CD4-positive, alpha-beta T cell treated with Interleukin-4 for 4 hours (primary cell): ENCODE data around the gene PRKCB.

Source experiments
- DNase-seq: peaks from one replicate; pipeline ENCODE4 v3.0.0-alpha.2; 2020

The PRKCB gene

GRCh38 chr16:23945243-23945642, 109.5 kb downstream of the PRKCB start:
- DNase-seq, result no peak

- no peak for DNase-seq
These were observed 112.1 kb downstream of the PRKCB start for GRCh38 chr16:23947838-23948237.

- peak; percentile 86 for DNase-seq
These were observed 113.2 kb downstream of the PRKCB start for GRCh38 chr16:23948949-23949411.

- peak; percentile 65 for DNase-seq
These were observed 114.0 kb downstream of the PRKCB start for GRCh38 chr16:23949630-23950290.

GRCh38 chr16:23950291-23950894, 114.6 kb downstream of the PRKCB start:
- DNase-seq, result no peak

GRCh38 chr16:23950898-23951297, 115.1 kb downstream of the PRKCB start:
- no peak for DNase-seq

- peak; percentile 56 for DNase-seq
These were observed 116.6 kb downstream of the PRKCB start for GRCh38 chr16:23952128-23952970.

- DNase-seq, result no peak
These were observed 117.2 kb downstream of the PRKCB start for GRCh38 chr16:23952971-23953300.

GRCh38 chr16:23953476-23953875, 117.7 kb downstream of the PRKCB start:
- no peak for DNase-seq

GRCh38 chr16:23955088-23955487, 119.3 kb downstream of the PRKCB start:
- DNase-seq, result no peak

- DNase-seq, result no peak
These were observed 121.5 kb downstream of the PRKCB start for GRCh38 chr16:23957287-23957686.

- DNase-seq, result no peak
These were observed 123.4 kb downstream of the PRKCB start for GRCh38 chr16:23959072-23959751.

- DNase-seq, result no peak
These were observed 123.9 kb downstream of the PRKCB start for GRCh38 chr16:23959752-23960072.

- DNase-seq, result no peak
These were observed 124.5 kb downstream of the PRKCB start for GRCh38 chr16:23960081-23960885.

- no peak for DNase-seq
These were observed 126.2 kb downstream of the PRKCB start for GRCh38 chr16:23962001-23962400.

GRCh38 chr16:23964136-23964535, 128.4 kb downstream of the PRKCB start:
- no peak for DNase-seq

GRCh38 chr16:23965137-23965733, 129.5 kb downstream of the PRKCB start:
- DNase-seq, result no peak

GRCh38 chr16:23966597-23967394, 131.0 kb downstream of the PRKCB start:
- DNase-seq, result no peak

GRCh38 chr16:23967775-23968174, 132.0 kb downstream of the PRKCB start:
- DNase-seq, result no peak

GRCh38 chr16:23968176-23968575, 132.4 kb downstream of the PRKCB start:
- no peak for DNase-seq
